H9 (cell line): Measurements from ENCODE around the gene TUT7. TPM values are rescaled to one million over a fixed set of nuclear protein-coding genes. Genes with fewer than 3 reads are reported as not detected.

ENCODE experiments used
- DNase-seq: peaks from one replicate; pipeline ENCODE4 v3.0.0-alpha.2; 2017
- H2AFZ ChIP-seq: one replicate; pipeline ENCODE4 v1.6.1; 2013; ENCODE audit warnings: mild to moderate bottlenecking, low read length, control low read depth, moderate library complexity
- H2AK5ac ChIP-seq: 2 replicates; pipeline ENCODE4 v1.6.1; 2013; ENCODE audit warnings: low read length, control low read depth, mixed read lengths; ENCODE audit not compliant: insufficient read length
- H2BK120ac ChIP-seq: one replicate; pipeline ENCODE4 v1.6.1; 2013; ENCODE audit warnings: low read depth, mild to moderate bottlenecking, low read length, control low read depth, inconsistent platforms; ENCODE audit not compliant: poor library complexity, severe bottlenecking
- H2BK12ac ChIP-seq: 2 replicates; pipeline ENCODE4 v1.6.1; 2013; ENCODE audit warnings: low read length, control low read depth, mixed read lengths, low read depth; ENCODE audit not compliant: insufficient read length
- H2BK15ac ChIP-seq: 2 replicates; pipeline ENCODE4 v1.6.1; 2013; ENCODE audit warnings: low read depth, low read length, control low read depth
- H2BK20ac ChIP-seq: one replicate; pipeline ENCODE4 v1.6.1; 2013; ENCODE audit warnings: low read depth, mild to moderate bottlenecking, low read length, control low read depth, inconsistent platforms; ENCODE audit not compliant: poor library complexity, severe bottlenecking
- H2BK5ac ChIP-seq: 2 replicates; pipeline ENCODE4 v1.6.1; 2013; ENCODE audit warnings: low read length, control low read depth, mixed read lengths; ENCODE audit not compliant: insufficient read length
- H3K14ac ChIP-seq: 2 replicates; pipeline ENCODE4 v1.6.1; 2013; ENCODE audit warnings: low read length, control low read depth; ENCODE audit not compliant: insufficient read depth
- H3K18ac ChIP-seq: 2 replicates; pipeline ENCODE4 v1.6.1; 2013; ENCODE audit warnings: low read depth, mild to moderate bottlenecking, mixed read lengths, low read length, control low read depth; ENCODE audit not compliant: insufficient read length
- H3K23ac ChIP-seq: 2 replicates; pipeline ENCODE4 v1.6.1; 2013; ENCODE audit warnings: low read length, control low read depth, mixed read lengths, low read depth; ENCODE audit not compliant: insufficient read length
- H3K23me2 ChIP-seq: 2 replicates; pipeline ENCODE4 v1.6.1; 2013; ENCODE audit warnings: low read depth, mild to moderate bottlenecking, mixed read lengths, low read length, control low read depth; ENCODE audit not compliant: insufficient read length, poor library complexity, severe bottlenecking
- H3K27ac ChIP-seq: 2 replicates; pipeline ENCODE4 v1.5.1; 2013; ENCODE audit warnings: low read length, control low read depth, mixed read lengths, low read depth; ENCODE audit not compliant: insufficient read length
- H3K27me3 ChIP-seq: 2 replicates; pipeline ENCODE4 v1.6.1; 2013; ENCODE audit warnings: low read length, control low read depth, inconsistent platforms; ENCODE audit not compliant: insufficient read depth
- H3K4ac ChIP-seq: 2 replicates; pipeline ENCODE4 v1.6.1; 2013; ENCODE audit warnings: low read depth, mild to moderate bottlenecking, control low read depth, inconsistent platforms, low read length, moderate library complexity
- H3K4me1 ChIP-seq: 2 replicates; pipeline ENCODE4 v1.6.1; 2013; ENCODE audit warnings: low read length, control low read depth, inconsistent platforms; ENCODE audit not compliant: insufficient read depth
- H3K4me2 ChIP-seq: 2 replicates; pipeline ENCODE4 v1.6.1; 2013; ENCODE audit warnings: low read length, control low read depth, mixed read lengths; ENCODE audit not compliant: insufficient read length, insufficient read depth
- H3K56ac ChIP-seq: 2 replicates; pipeline ENCODE4 v1.6.1; 2013; ENCODE audit warnings: low read depth, mild to moderate bottlenecking, mixed read lengths, low read length, control low read depth; ENCODE audit not compliant: insufficient read length
- H3K79me1 ChIP-seq: 2 replicates; pipeline ENCODE4 v1.6.1; 2013; ENCODE audit warnings: low read depth, mild to moderate bottlenecking, moderate library complexity, low read length, control low read depth, inconsistent platforms; ENCODE audit not compliant: insufficient read depth, poor library complexity, severe bottlenecking
- H3K79me2 ChIP-seq: 2 replicates; pipeline ENCODE4 v1.6.1; 2013; ENCODE audit warnings: low read length, control low read depth, inconsistent platforms; ENCODE audit not compliant: insufficient read depth
- H3K9ac ChIP-seq: 2 replicates; pipeline ENCODE4 v1.6.1; 2013; ENCODE audit warnings: low read length, control low read depth, mixed read lengths; ENCODE audit not compliant: insufficient read length; ENCODE audit errors: extremely low read depth
- H3K9me3 ChIP-seq: one replicate; pipeline ENCODE4 v1.6.1; 2013; ENCODE audit warnings: low read depth, low read length, inconsistent platforms; ENCODE audit not compliant: control insufficient read depth
- H3T11ph ChIP-seq: one replicate; pipeline ENCODE4 v1.6.1; 2013; ENCODE audit warnings: mild to moderate bottlenecking, low read length, control low read depth, inconsistent platforms
- H4K20me1 ChIP-seq: one replicate; pipeline ENCODE4 v1.6.1; 2013; ENCODE audit not compliant: control insufficient read depth, insufficient read length, insufficient read depth
- H4K5ac ChIP-seq: 2 replicates; pipeline ENCODE4 v1.6.1; 2013; ENCODE audit warnings: low read depth, mild to moderate bottlenecking, mixed read lengths, low read length, control low read depth; ENCODE audit not compliant: insufficient read length
- H4K8ac ChIP-seq: replicated peaks from 2 replicates; pipeline ENCODE4 v1.6.1; 2013; ENCODE audit warnings: low read length, control low read depth, mixed read lengths, low read depth; ENCODE audit not compliant: insufficient read length
- H4K91ac ChIP-seq: 2 replicates; pipeline ENCODE4 v1.6.1; 2013; ENCODE audit warnings: low read depth, mild to moderate bottlenecking, moderate library complexity, mixed read lengths, low read length, control low read depth; ENCODE audit not compliant: insufficient read length
- H3K27ac Mint-ChIP-seq, 3 experiments: 2 replicates in 2 of 3; 3 replicates in 1 of 3; pipeline ENCODE4 v1.8.0; 2020 to 2021; ENCODE audit warnings: mixed read lengths in 3 of 3, mild to moderate bottlenecking in 1 of 3, moderate library complexity in 1 of 3
- H3K27me3 Mint-ChIP-seq: 2 replicates; pipeline ENCODE4 v1.8.0; 2021; ENCODE audit warnings: low read depth, mild to moderate bottlenecking, moderate library complexity, mixed read lengths
- H3K36me3 Mint-ChIP-seq, 3 experiments: 2 replicates in 2 of 3; 3 replicates in 1 of 3; pipeline ENCODE4 v1.8.0; 2020 to 2021; ENCODE audit warnings: low read depth in 3 of 3, mixed read lengths in 3 of 3; ENCODE audit not compliant: insufficient read depth in 1 of 3
- H3K4me1 Mint-ChIP-seq, 2 experiments: 2 replicates each; pipeline ENCODE4 v1.8.0; 2020; ENCODE audit warnings: mixed read lengths in 2 of 2
- H3K4me3 Mint-ChIP-seq, 2 experiments: 2 replicates in 1 of 2; 3 replicates in 1 of 2; pipeline ENCODE4 v1.8.0; 2020 to 2021; ENCODE audit warnings: mild to moderate bottlenecking in 2 of 2, mixed read lengths in 2 of 2, moderate library complexity in 1 of 2
- H3K9me3 Mint-ChIP-seq, 2 experiments: 2 replicates in 1 of 2; 3 replicates in 1 of 2; pipeline ENCODE4 v1.8.0; 2020; ENCODE audit warnings: mild to moderate bottlenecking in 2 of 2, mixed read lengths in 2 of 2, moderate library complexity in 1 of 2
- WGBS: extraction: QIAGEN DNeasy Blood & Tissue Kit; methylation state at CpG from one replicate; pipeline ENCODE4 v1.1.7; 2013; ENCODE audit warnings: missing lambda C conversion rate, low lambda C conversion rate, mixed read lengths; ENCODE audit not compliant: insufficient read length; ENCODE audit errors: extremely low coverage; 5-methylcytosine and 5-hydroxymethylcytosine counted together
- total RNA-seq: library from RNA; stranded (reverse); gene quantifications from 2 replicates; pipeline ENCODE4 v1.2.1, GENCODE V29; 2021
- TF ChIP-seq, protein P1 (sequence below): fragments of 200-600 bp; sonication (generic); conservative IDR thresholded peaks from 3 replicates; pipeline ENCODE4 v1.8.0; 2021; ENCODE audit warnings: antibody characterized with exemption, mild to moderate bottlenecking

Gene TUT7
- total RNA-seq, 1 experiment from 2014 or later: 23.1 TPM

GRCh38 chr9:86356871-86357866 lies 3.0 kb upstream of the TUT7 start:
- TF ChIP-seq, protein P1, sequence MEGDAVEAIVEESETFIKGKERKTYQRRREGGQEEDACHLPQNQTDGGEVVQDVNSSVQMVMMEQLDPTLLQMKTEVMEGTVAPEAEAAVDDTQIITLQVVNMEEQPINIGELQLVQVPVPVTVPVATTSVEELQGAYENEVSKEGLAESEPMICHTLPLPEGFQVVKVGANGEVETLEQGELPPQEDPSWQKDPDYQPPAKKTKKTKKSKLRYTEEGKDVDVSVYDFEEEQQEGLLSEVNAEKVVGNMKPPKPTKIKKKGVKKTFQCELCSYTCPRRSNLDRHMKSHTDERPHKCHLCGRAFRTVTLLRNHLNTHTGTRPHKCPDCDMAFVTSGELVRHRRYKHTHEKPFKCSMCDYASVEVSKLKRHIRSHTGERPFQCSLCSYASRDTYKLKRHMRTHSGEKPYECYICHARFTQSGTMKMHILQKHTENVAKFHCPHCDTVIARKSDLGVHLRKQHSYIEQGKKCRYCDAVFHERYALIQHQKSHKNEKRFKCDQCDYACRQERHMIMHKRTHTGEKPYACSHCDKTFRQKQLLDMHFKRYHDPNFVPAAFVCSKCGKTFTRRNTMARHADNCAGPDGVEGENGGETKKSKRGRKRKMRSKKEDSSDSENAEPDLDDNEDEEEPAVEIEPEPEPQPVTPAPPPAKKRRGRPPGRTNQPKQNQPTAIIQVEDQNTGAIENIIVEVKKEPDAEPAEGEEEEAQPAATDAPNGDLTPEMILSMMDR: no peak
- no peak overlapping the region for H3K18ac ChIP-seq
- WGBS: no CpG with 5 or more reads among the region's 5 CpGs

More at GRCh38 chr9:86356871-86357866, 3.0 kb upstream of the TUT7 start:
- H2AK5ac ChIP-seq: no peak overlapping the region
- H2BK20ac ChIP-seq: no peak overlapping the region
- DNase-seq: no peak
- peaks cover 4% of the 10 kb centered on the region for H3K23me2 ChIP-seq
- H2BK12ac ChIP-seq: no peak overlapping the region
- no peaks in the 10 kb centered on the region for H3K79me1 ChIP-seq
- H3K14ac ChIP-seq: no peak overlapping the region
- Mint-ChIP-seq H3K4me3 (no peak overlapping the region), H3K27ac (no peak overlapping the region), H3K4me1 (peaks cover 17 to 34% of the 10 kb centered on the region in 2 experiments), H3K27me3 (peaks cover 9% of the 10 kb centered on the region), H3K36me3 (peaks cover 0 to 7% (median 7%) of the 10 kb centered on the region in 3 experiments; a peak in 3 of 7 replicates), H3K9me3 (no peaks in the 10 kb centered on the region)
- H3K27ac ChIP-seq: no peak overlapping the region
- H3K4me1 ChIP-seq: peaks cover 3% of the 10 kb centered on the region; the same call in 1 of the 2 replicates
- H3K4me2 ChIP-seq: no peak overlapping the region
- H3K56ac ChIP-seq: no peak overlapping the region
- no peak overlapping the region for H2BK120ac ChIP-seq
- H3K27me3 ChIP-seq: no peaks in the 10 kb centered on the region
- no peak overlapping the region for H2BK5ac ChIP-seq
- H4K8ac ChIP-seq: no peak overlapping the region
- no peak overlapping the region for H3K23ac ChIP-seq
- no peak overlapping the region for H3K4ac ChIP-seq
- no peak overlapping the region for H3K9ac ChIP-seq
- H2AFZ ChIP-seq: no peak overlapping the region
- H3K79me2 ChIP-seq: peaks cover 5% of the 10 kb centered on the region; the same call in 1 of the 2 replicates
- no peak overlapping the region for H2BK15ac ChIP-seq
- H4K91ac ChIP-seq: no peak overlapping the region
- no peaks in the 10 kb centered on the region for H4K20me1 ChIP-seq
- no peak overlapping the region for H4K5ac ChIP-seq
- no peaks in the 10 kb centered on the region for H3K9me3 ChIP-seq
- H3T11ph ChIP-seq: no peak overlapping the region
